ENCODE measurements around the gene RAP1GAP2.

DNA sequence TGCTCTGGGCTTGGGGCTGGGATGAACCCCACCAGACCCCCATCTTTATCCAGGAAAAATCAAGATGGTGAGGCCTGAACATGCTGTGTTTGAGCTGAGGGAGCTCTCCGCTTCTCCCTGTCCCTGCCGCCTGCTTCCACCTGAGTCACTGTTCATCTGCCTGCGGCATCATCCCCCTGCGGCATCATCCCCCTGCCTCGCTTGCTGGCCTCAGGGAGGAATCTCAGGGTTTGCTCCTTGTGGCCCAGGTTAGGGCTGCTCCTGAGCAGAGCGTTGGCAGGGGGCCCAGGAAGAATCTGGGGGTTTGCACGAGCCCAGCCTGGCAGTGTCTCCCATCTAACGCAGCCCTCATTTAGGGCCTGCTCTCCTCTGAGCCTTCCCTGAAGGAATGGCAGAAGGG is 11.4 kb upstream of the RAP1GAP2 start:
- TF ChIP-seq, protein P1, sequence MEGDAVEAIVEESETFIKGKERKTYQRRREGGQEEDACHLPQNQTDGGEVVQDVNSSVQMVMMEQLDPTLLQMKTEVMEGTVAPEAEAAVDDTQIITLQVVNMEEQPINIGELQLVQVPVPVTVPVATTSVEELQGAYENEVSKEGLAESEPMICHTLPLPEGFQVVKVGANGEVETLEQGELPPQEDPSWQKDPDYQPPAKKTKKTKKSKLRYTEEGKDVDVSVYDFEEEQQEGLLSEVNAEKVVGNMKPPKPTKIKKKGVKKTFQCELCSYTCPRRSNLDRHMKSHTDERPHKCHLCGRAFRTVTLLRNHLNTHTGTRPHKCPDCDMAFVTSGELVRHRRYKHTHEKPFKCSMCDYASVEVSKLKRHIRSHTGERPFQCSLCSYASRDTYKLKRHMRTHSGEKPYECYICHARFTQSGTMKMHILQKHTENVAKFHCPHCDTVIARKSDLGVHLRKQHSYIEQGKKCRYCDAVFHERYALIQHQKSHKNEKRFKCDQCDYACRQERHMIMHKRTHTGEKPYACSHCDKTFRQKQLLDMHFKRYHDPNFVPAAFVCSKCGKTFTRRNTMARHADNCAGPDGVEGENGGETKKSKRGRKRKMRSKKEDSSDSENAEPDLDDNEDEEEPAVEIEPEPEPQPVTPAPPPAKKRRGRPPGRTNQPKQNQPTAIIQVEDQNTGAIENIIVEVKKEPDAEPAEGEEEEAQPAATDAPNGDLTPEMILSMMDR (IDR thresholded peaks at IDR 0.05), result no peak
- TF ChIP-seq POLR2A (IDR thresholded peaks at IDR 0.05), result no peak

All from heart left ventricle (tissue), 13 donors.